WERI-Rb-1 (cell line): ENCODE results near the gene SLC16A14.

Experiments used
- DNase-seq: peaks from one replicate; pipeline ENCODE4 v3.0.0-alpha.2; 2020
- H3K27ac ChIP-seq: fragments of 250-450 bp; sonication (Bioruptor Pico); 2 replicates; pipeline ENCODE4 v1.5.1; 2020; ENCODE audit warnings: mild to moderate bottlenecking, moderate library complexity
- H3K27me3 ChIP-seq: fragments of 250-450 bp; sonication (Bioruptor Pico); 2 replicates; pipeline ENCODE4 v1.5.1; 2021; ENCODE audit warnings: mild to moderate bottlenecking, low read depth, moderate library complexity; ENCODE audit not compliant: insufficient read depth, severe bottlenecking
- H3K36me3 ChIP-seq: fragments of 250-450 bp; sonication (Bioruptor Pico); 2 replicates; pipeline ENCODE4 v1.5.1; 2020; ENCODE audit warnings: mild to moderate bottlenecking, moderate library complexity
- H3K4me3 ChIP-seq: 2 replicates; pipeline ENCODE4 v1.5.1; 2011; ENCODE audit warnings: low read depth, mild to moderate bottlenecking, control low read depth, low read length
- H3K9me3 ChIP-seq: fragments of 250-450 bp; sonication (Bioruptor Pico); 2 replicates; pipeline ENCODE4 v1.5.1; 2021; ENCODE audit warnings: mild to moderate bottlenecking, moderate library complexity; ENCODE audit not compliant: severe bottlenecking
- CTCF ChIP-seq: IDR thresholded peaks from 2 replicates; pipeline ENCODE4 v1.5.1; 2011; ENCODE audit warnings: low read depth, mild to moderate bottlenecking, control low read depth, inconsistent platforms, low read length

SLC16A14 gene

GRCh38 chr2:230050136-230050535, 18.6 kb downstream of the SLC16A14 start:
- TF ChIP-seq CTCF, result no peak
- no peaks in the 10 kb centered on the region for H3K9me3 ChIP-seq
- H3K27me3 ChIP-seq, result peaks cover 68% of the 10 kb centered on the region
- no peak overlapping the region for H3K4me3 ChIP-seq
- no peak overlapping the region for H3K27ac ChIP-seq
- H3K36me3 ChIP-seq, result no peaks in the 10 kb centered on the region
- no peak for DNase-seq

GRCh38 chr2:230048010-230048671, 20.6 kb downstream of the SLC16A14 start:
- H3K27ac ChIP-seq, result no peak overlapping the region
- peaks cover 61% of the 10 kb centered on the region for H3K27me3 ChIP-seq
- no peaks in the 10 kb centered on the region for H3K9me3 ChIP-seq
- no peak for TF ChIP-seq CTCF
- H3K4me3 ChIP-seq, result no peak overlapping the region
- no peak for DNase-seq
- H3K36me3 ChIP-seq, result no peaks in the 10 kb centered on the region

- Histone ChIP-seq H3K27ac (no peak overlapping the region), H3K36me3 (no peaks in the 10 kb centered on the region), H3K4me3 (no peak overlapping the region), H3K9me3 (no peaks in the 10 kb centered on the region), H3K27me3 (peaks cover 60% of the 10 kb centered on the region)
- no peak for DNase-seq
- TF ChIP-seq CTCF, result no peak
These were observed 22.2 kb downstream of the SLC16A14 start for GRCh38 chr2:230046491-230046890.

- H3K36me3 ChIP-seq, result no peaks in the 10 kb centered on the region
- DNase-seq, result no peak
- no peak for TF ChIP-seq CTCF
- peaks cover 73% of the 10 kb centered on the region for H3K27me3 ChIP-seq
- H3K9me3 ChIP-seq, result no peaks in the 10 kb centered on the region
- H3K27ac ChIP-seq, result no peak overlapping the region
- no peak overlapping the region for H3K4me3 ChIP-seq
These were observed 25.3 kb downstream of the SLC16A14 start for GRCh38 chr2:230043461-230043860.

GRCh38 chr2:230043025-230043424, 25.7 kb downstream of the SLC16A14 start:
- H3K27me3 ChIP-seq, result peaks cover 72% of the 10 kb centered on the region
- TF ChIP-seq CTCF, result no peak
- DNase-seq, result no peak

GRCh38 chr2:230042195-230042594, 26.5 kb downstream of the SLC16A14 start:
- Histone ChIP-seq H3K27ac (no peak overlapping the region), H3K36me3 (no peaks in the 10 kb centered on the region), H3K9me3 (no peaks in the 10 kb centered on the region), H3K4me3 (no peak overlapping the region), H3K27me3 (peaks cover 70% of the 10 kb centered on the region)
- TF ChIP-seq CTCF, result no peak
- no peak for DNase-seq

More at GRCh38 chr2:230043025-230043424, 25.7 kb downstream of the SLC16A14 start:
- H3K36me3 ChIP-seq, result no peaks in the 10 kb centered on the region
- H3K4me3 ChIP-seq, result no peak overlapping the region
- no peaks in the 10 kb centered on the region for H3K9me3 ChIP-seq
- no peak overlapping the region for H3K27ac ChIP-seq
